Dermis blood vessel endothelial cell (primary cell): ENCODE data around the gene PCLAF. TPM values are rescaled to one million over a fixed set of nuclear protein-coding genes. Genes with fewer than 3 reads are reported as not detected.
"Not testable (repeated sequence)": the region's sequence is repeated elsewhere in the genome, so short reads cannot be mapped to it uniquely, and the experiment has no call there.

ENCODE experiments used
- DNase-seq: peaks from one replicate; pipeline ENCODE4 v3.0.0; 2010
- total RNA-seq: library from RNA; depleted of rRNA; stranded (reverse); fragments of >200 nt; gene quantifications from 2 replicates; pipeline ENCODE4 v1.2.3, GENCODE V29; 2014

PCLAF gene
- total RNA-seq, 1 donor from 2014 or later, result 13.4 TPM

DNA sequence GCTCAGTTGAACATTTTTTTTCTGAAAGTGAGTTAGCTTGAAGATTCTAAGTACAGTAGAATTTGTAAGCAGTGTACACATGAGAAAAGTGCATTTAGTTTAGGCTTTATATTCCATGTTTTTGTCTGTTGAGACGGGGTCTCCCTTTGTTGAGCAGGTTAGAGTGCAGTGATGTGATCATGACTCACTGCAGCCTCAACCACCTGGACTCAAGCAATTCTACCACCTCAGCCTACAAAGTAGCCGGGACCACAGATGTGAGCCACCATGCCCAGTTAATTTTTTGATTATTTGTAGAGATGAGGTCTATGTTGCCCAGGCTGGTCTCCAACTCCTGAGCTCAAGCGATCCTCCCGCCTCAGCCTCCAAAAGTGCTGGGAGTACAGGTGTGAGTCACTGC is 20.0 kb downstream of the PCLAF start:
- no peak for DNase-seq

DNA sequence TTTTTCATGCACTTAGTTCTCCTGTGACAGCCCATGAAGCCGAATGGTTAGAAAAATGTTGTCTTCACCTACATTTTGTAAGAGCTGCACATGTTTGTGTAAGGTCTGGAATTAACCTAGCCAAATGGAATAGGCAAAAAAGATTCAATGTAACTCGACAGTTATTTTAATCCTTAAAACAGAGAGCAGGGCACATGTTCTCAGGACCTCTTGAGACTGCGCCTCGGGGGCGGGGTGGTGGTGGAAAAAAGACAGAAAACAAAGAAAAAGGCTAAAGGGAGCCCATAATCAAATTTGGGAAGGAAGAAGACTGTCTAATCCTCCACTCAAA is 24.6 kb downstream of the PCLAF start:
- DNase-seq, result no peak

DNA sequence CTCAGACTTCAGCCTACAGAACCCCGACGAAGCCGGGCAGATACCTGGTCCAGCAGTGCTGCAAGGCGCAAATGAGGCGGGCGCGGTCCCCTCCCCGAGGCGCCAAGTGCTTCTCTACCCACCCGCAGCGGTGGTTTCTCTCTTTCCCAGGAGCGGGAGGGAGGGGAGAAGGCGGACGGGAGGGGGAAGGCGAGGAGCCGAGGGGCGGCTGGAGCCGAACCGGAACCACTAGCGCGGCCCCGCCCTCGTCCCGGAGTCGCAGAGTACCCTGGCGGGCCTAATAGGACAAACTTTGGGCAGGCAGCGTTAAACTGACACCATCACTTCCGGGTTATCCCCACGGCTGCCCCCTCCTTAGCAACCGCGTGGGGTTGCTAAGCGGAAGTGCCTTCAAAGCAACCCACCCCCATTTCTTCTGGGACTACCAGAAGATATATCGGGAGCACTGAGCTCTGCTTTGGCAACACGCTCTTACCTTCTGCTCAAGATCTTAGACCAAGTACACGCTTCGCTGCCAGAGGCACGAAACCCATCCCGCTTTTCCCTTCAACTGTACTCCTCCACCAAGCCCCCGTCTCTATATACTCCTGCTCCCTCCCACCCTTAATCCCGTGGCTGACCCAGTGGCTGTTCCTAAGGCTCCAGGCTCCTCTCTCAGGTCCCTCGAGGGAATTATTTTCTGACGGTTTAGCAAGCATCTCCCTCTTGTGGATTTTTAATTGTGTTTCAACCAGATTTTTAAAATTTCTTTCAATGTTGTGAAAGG is 25.1 kb downstream of the PCLAF start, which contains the start of gene CSNK1G1:
Gene CSNK1G1, minus strand, starts transcription at position 230 of the 766 bp plus-strand sequence. CDS start 55,674 bp downstream, outside the sequence.
- peak; percentile 98 for DNase-seq

DNA sequence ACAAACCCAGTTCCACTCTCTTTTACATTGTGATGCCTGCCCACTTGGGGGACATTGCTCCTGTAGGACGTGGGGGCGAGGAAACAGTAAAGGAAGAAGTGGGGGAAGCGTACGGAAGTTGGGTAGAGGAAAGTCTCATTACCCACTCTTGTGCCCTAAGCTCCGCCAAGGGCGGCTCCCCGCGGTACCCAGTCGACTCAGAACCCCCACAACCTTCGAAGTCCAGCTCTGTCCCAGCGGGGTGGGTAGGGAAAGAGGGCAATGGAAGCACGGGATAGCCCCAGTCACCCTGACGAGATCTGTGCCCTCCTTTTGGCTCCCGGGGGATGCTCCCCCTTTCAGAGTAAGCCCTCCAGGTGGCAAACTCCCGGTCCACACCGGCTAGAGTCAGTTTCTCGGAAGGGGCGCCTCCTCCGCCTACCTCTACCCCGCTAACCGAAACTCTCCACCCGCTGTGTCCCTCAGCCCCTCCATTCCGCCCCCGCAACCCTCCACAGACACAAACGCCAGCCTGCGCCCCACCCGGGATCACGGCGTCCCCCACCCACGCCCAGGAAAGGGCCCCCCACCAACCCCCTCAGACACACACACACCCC is 25.8 kb downstream of the PCLAF start:
- peak; percentile 37 for DNase-seq

DNA sequence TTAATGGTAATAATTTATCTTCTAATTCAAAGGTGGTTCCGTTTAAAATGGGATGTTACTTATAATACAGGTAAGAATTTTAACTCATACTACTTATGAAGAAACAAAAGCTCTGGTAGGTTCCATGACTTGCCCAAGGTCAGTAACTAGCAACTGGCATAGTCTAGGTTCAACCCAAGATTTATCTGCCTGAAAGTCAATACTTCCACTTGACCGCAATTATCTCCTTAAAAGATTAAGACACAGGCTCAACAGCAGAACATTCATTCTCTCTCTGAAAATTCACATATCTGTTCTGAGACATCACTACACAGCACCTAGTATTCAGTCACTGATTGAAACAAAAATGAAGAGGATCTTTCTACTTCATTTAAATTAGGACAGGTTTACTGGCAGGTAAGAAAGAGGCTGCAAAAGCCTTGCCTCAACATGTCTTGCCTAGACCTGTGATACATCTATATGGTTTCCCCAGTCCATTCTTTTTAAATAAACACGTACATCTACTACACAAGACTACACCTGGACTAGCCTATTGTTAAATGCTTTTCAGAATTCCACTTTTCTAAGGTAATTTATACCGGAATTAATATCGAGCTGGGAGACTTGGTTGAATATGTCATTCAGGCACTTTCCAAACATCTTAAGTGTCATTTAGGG is 26.4 kb downstream of the PCLAF start:
- no peak for DNase-seq

DNA sequence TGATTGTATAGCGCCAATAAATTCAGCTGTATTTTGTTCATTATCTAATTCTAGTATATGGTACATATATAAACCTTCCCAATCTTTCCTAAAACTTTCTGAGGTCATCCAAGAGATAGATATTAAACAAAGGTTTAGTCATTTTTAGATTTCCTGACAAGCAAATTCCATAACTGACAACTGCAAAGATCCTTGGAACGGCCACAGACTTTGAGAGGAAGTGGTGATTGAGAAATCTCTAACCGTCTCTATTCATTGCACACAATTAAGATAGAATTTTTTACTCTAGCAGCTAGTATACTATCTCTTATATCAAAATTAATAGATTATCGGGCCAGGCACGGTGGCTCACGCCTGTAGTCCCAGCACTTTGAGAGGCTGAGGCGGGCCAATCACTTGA is 30.0 kb downstream of the PCLAF start:
- peak; percentile 63 for DNase-seq

DNA sequence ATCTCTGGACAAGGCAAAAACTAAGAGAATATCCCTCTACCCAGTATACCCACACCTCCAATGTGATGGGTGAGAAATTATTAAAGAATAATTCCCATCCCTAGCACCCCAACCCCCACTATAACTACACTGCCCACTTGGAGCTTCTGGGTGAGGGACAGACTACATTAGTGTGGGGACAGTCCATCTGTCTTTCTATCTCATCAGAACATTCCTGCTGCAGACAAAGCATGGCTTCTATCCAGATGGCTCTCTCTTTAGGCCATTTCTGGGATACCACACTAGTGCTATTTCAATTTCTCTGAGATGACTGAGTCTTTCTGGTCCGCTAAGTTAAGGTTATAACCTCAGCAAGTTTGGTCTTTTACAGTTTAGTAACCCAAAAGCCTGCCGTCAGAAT is 31.9 kb downstream of the PCLAF start:
- DNase-seq, result no peak

- DNase-seq, result peak; percentile 54
These were observed 32.8 kb downstream of the PCLAF start for GRCh38 chr15:64348455-64348854.

- DNase-seq, result not testable (repeated sequence)
These were observed 35.0 kb downstream of the PCLAF start for GRCh38 chr15:64346242-64346641.

DNA sequence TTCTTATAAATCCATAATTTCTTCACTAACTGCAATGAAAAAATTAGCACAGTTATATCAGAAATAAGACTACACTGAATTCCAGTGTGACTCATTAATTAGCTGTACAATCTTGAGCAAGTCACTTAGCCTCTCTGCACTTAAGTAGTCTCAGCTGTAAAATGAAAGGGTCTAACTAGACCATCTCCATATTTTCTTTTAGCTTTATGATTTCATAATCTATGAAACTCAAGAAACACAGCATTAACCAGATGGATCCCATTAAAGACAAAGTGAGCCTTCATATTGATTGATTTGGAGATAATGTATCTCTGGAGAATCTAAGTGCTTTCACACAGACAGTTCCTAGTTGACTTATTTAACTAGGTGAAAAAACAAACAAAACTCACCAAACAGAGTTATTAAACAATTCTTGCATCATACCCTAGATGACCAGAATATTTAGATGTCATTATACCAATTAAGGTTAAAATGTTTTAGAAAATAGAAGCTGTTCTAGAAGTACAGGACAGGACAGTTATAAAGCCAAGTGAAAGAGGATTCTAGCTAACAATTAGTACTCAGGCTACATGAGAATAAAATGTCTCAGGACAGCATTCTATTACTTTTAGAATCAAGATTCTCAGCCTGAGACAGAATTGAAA is 36.5 kb downstream of the PCLAF start:
- DNase-seq, result peak; percentile 41

DNA sequence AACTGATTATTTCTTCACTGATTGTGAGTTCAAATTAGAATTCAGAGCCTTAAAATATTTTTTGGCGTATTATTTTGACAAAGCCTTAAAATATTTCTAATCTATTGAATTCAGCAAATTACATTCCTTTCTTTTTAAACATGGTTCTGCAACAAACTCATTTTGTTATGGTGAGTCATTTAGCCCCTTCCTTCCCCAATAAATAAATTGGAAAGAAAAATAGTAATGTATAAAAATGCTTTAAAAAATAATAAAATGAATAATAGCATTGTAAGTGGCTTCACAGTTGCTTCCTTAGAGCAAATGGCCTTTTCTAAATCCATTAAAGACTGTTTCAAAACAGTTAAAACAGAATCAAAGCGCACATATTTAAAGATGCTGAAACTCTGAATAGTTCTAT is 37.4 kb downstream of the PCLAF start:
- peak; percentile 25 for DNase-seq

- DNase-seq, result no peak
These were observed 38.0 kb downstream of the PCLAF start for GRCh38 chr15:64343222-64343621.

GRCh38 chr15:64341961-64342360 is 39.3 kb downstream of the PCLAF start:
- no peak for DNase-seq

- no peak for DNase-seq
These were observed 40.9 kb downstream of the PCLAF start for GRCh38 chr15:64340355-64340754.

DNA sequence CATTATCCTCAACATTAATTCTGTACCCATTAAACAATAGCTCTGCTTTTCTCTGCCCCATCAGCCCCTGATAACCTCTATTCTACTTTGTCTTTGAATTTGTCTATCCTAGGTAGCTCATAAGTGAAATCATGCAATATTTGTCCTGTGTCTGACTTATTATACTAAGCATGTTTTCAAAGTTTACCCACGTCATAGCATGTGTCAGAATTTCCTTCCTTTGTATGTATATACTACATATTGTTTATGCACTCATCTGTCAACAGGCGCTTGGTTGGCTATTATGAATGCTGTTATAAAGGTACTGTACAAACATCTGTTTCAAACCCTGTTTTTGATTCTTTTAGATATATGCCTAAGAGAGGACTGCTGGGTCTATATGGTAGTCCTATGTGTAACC is 43.5 kb downstream of the PCLAF start:
- DNase-seq, result peak; percentile 85

- no peak for DNase-seq
These were observed 47.0 kb downstream of the PCLAF start for GRCh38 chr15:64333986-64334929.

GRCh38 chr15:64333516-64333915 is 47.7 kb downstream of the PCLAF start:
- no peak for DNase-seq

DNA sequence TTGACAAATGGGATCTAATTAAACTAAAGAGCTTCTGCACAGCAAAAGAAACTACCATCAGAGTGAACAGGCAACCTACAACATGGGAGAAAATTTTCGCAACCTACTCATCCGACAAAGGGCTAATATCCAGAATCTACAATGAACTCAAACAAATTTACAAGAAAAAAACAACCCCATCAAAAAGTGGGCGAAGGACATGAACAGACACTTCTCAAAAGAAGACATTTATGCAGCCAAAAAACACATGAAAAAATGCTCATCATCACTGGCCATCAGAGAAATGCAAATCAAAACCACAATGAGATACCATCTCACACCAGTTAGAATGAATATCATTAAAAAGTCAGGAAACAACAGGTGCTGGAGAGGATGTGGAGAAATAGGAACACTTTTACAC is 49.6 kb downstream of the PCLAF start:
- not testable (repeated sequence) for DNase-seq

DNA sequence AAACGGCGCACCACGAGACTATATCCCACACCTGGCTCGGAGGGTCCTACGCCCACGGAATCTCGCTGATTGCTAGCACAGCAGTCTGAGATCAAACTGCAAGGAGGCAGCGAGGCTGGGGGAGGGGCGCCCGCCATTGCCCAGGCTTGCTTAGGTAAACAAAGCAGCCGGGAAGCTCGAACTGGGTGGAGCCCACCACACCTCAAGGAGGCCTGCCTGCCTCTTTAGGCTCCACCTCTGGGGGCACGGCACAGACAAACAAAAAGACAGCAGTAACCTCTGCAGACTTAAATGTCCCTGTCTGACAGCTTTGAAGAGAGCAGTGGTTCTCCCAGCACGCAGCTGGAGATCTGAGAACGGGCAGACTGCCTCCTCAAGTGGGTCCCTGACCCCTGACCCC is 54.3 kb downstream of the PCLAF start:
- not testable (repeated sequence) for DNase-seq

GRCh38 chr15:64326458-64326857 is 54.8 kb downstream of the PCLAF start:
- DNase-seq, result not testable (repeated sequence)

- no peak for DNase-seq
These were observed 56.9 kb downstream of the PCLAF start for GRCh38 chr15:64324165-64324877.

DNA sequence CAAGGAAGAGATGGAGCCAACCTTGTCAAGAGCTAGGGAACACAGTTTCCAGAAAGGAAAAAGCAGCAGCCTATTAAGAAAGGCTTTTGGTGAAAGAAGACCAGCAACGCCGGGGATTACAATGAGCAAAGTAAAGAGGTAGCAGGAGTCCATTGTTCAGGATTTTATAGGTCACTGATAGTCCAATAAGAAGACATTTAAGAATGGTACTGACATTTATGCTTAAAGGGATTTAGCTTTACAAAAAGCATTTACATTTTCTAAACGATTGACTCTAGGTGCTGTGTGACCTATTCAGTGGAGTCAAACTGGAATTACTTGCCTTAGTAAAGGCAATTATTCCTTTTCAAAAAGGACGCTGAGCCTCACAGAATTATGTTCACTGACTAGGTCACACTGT is 66.0 kb downstream of the PCLAF start:
- no peak for DNase-seq
